Activated CD4-positive, alpha-beta memory T cell treated with anti-CD3 and anti-CD28 coated beads for 36 hours (primary cell): ENCODE measurements around the gene MAN2B2. TPM values are rescaled to one million over a fixed set of nuclear protein-coding genes. Genes with fewer than 3 reads are reported as not detected.

Source experiments
- CTCF ChIA-PET: fragments of 350-600 bp; sonication (Branson Sonifier 250); formaldehyde crosslinking; loops from one replicate; lab custom pipeline; 2021; ENCODE audit warnings: antibody characterized with exemption, inconsistent platforms; lab: Charles Lee
- POLR2A ChIA-PET: fragments of 350-600 bp; sonication (Branson Sonifier 250); formaldehyde crosslinking; loops from one replicate; lab custom pipeline; 2021; ENCODE audit warnings: antibody characterized with exemption; lab: Charles Lee
- DNase-seq: peaks from one replicate; pipeline ENCODE4 v3.0.0-alpha.2; 2020
- H3K27ac Mint-ChIP-seq: one replicate; pipeline ENCODE4 v1.8.0; 2021; ENCODE audit warnings: mixed read lengths
- H3K27me3 Mint-ChIP-seq: one replicate; pipeline ENCODE4 v1.8.0; 2021; ENCODE audit warnings: mixed read lengths
- H3K36me3 Mint-ChIP-seq: one replicate; pipeline ENCODE4 v1.8.0; 2021; ENCODE audit warnings: mixed read lengths
- H3K4me1 Mint-ChIP-seq: one replicate; pipeline ENCODE4 v1.8.0; 2021; ENCODE audit warnings: low read depth, mixed read lengths
- H3K4me3 Mint-ChIP-seq: one replicate; pipeline ENCODE4 v1.8.0; 2021; ENCODE audit warnings: mild to moderate bottlenecking, mixed read lengths
- H3K9me3 Mint-ChIP-seq: one replicate; pipeline ENCODE4 v1.8.0; 2021; ENCODE audit warnings: mixed read lengths
- intact Hi-C: fragments of 100-400 bp; cut with micrococcal nuclease; formaldehyde crosslinking; loops from one replicate; pipeline ENCODE4 v1.15.1; 2023
- total RNA-seq, 2 experiments: library from RNA; stranded (reverse); gene quantifications; one replicate each; pipeline ENCODE4 v1.2.3, GENCODE V29; 2021

The MAN2B2 gene
- total RNA-seq, 2 experiments from 2014 or later = 16.5 to 18.0 TPM

DNA sequence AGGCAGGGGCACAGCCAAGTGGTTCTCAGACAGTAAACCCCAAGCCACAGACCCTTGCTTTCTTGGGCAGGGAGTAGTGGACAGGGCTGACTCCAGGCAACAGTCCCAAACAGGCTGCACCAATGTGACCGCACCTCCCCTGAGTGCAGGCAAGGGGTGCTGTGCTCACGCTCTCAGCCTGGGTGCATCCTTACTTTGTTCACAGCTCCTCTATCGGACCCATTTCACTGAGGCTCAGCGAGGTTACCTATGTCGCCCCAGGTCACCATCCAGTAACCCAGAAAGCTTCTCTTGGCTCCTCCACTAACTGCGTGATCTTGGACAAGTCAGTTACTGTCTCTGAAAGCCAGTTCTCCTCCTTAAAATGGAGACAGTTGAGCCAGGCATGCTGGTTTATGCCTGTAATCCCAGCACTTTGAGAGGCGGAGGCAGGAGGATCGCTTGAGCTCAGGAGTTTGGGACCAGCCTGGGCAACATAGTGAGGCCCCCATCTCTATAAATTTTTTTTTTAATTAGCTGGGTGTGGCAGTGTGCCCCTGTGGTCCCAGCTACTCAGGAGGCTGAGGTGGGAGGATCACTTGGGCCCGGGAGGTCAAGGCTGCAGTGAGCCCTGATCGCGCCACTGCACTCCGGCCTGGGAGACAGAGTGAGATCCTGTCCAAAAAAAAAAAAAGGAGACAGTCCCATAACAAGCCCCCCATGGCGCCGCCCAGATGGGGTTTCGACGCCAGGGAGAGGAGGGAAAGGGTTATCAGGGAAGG, 823 bp upstream of the MAN2B2 start:
- Mint-ChIP-seq H3K27me3 (no peaks in the 10 kb centered on the region), H3K4me1 (peaks cover 6% of the 10 kb centered on the region), H3K4me3 (peak overlapping the region; percentile 80), H3K36me3 (peaks cover 11% of the 10 kb centered on the region), H3K9me3 (peaks cover 7% of the 10 kb centered on the region), H3K27ac (peak overlapping the region; percentile 73)
- ChIA-PET POLR2A (interaction anchor here (0.9 to 2.0 kb wide), 3 partner anchors 66 to 142 kb away, joined by 5 to 10 read pairs (median 5); partner anchors contain the start of genes BLOC1S4 and MRFAP1), CTCF (interaction anchor here (1.1 to 3.4 kb wide), 5 partner anchors 28 to 242 kb away, joined by 3 to 18 read pairs (median 5); no protein-coding TSS in a partner anchor)
- intact Hi-C loops = no loop called here
- peak; percentile 22 for DNase-seq

- intact Hi-C loops = loop anchor here (1.0 kb wide), 1 partner anchor 65 kb away; the partner anchor contains the start of gene MRFAP1
- ChIA-PET POLR2A (interaction anchor here (2.0 kb wide), 1 partner anchor 64 kb away, joined by 10 read pairs; the partner anchor contains the start of gene MRFAP1), CTCF (interaction anchor here (1.2 to 3.4 kb wide), 4 partner anchors 29 to 243 kb away, joined by 3 to 18 read pairs (median 4); no protein-coding TSS in a partner anchor)
- Mint-ChIP-seq H3K4me3 (peak overlapping the region; percentile 78), H3K27me3 (no peaks in the 10 kb centered on the region), H3K36me3 (peaks cover 25% of the 10 kb centered on the region), H3K27ac (peak overlapping the region; percentile 49), H3K4me1 (peaks cover 6% of the 10 kb centered on the region), H3K9me3 (peaks cover 7% of the 10 kb centered on the region)
- DNase-seq = no peak
Observed at GRCh38 chr4:6575503-6576240, 683 bp downstream of the MAN2B2 start.

- Mint-ChIP-seq H3K27ac (no peak overlapping the region), H3K9me3 (peaks cover 3% of the 10 kb centered on the region), H3K36me3 (peaks cover 34% of the 10 kb centered on the region), H3K4me1 (peaks cover 6% of the 10 kb centered on the region), H3K27me3 (no peaks in the 10 kb centered on the region), H3K4me3 (peak overlapping the region; percentile 78)
- ChIA-PET CTCF (interaction anchor here (0.6 kb wide), 1 partner anchor 421 kb away, joined by 3 read pairs; no protein-coding TSS in a partner anchor), POLR2A (interaction anchor here (2.0 kb wide), 1 partner anchor 64 kb away, joined by 10 read pairs; the partner anchor contains the start of gene MRFAP1)
- no peak for DNase-seq
- intact Hi-C loops = no loop called here
Observed at GRCh38 chr4:6576512-6576911, 1.5 kb downstream of the MAN2B2 start.

DNA sequence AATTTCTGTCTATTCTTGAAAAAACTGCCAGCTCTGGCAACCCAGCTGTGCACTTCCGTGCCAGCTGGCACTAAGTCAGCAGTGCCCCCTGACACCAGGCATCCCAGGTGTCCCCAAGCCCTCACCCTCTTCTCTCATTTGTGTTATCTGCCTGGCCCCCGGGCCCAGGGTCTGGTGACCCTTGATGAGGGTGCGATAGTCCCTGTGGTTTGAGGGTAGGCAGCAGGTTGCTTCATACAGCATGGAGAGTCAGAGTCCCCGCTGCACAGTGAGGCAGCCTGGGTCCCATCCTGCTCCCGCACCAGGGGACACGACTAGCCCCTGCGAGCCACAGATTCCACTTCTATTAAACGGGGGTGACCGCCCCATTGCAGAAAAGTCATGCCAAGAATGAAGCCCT, 1.9 kb downstream of the MAN2B2 start:
- Mint-ChIP-seq H3K36me3 (peaks cover 36% of the 10 kb centered on the region), H3K9me3 (no peaks in the 10 kb centered on the region), H3K4me3 (no peak overlapping the region), H3K27me3 (no peaks in the 10 kb centered on the region), H3K27ac (no peak overlapping the region), H3K4me1 (peaks cover 6% of the 10 kb centered on the region)
- intact Hi-C loops = no loop called here
- DNase-seq = no peak
- ChIA-PET CTCF (interaction anchor here (0.6 kb wide), 1 partner anchor 421 kb away, joined by 3 read pairs; no protein-coding TSS in a partner anchor), POLR2A (no interaction called here)

DNA sequence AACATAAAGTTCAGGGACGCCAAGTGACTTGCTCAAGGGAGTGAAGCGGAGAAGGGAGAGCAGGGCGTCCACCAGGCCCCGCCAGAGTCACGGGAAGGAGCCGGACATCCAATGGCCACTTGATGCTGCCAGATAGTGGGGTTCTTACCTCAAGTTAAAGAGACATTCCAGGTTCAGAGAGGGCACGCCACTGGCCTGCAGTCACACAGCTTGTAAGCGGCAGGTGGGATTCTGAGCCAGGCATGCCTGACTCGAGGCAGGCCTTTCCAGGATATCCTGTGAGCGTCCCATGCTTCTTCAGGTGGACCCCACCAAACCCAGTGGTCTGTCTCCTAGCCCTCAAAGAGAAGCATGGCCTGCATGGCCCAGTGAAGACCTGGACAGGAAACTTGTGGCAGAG, 2.4 kb downstream of the MAN2B2 start:
- Mint-ChIP-seq H3K9me3 (peaks cover 2% of the 10 kb centered on the region), H3K36me3 (peaks cover 40% of the 10 kb centered on the region), H3K4me1 (peaks cover 6% of the 10 kb centered on the region), H3K27me3 (no peaks in the 10 kb centered on the region), H3K4me3 (no peak overlapping the region), H3K27ac (no peak overlapping the region)
- no peak for DNase-seq
- POLR2A ChIA-PET = no interaction called here
- CTCF ChIA-PET = interaction anchor here (0.6 kb wide), 1 partner anchor 420 kb away, joined by 3 read pairs; no protein-coding TSS in a partner anchor
- intact Hi-C loops = no loop called here

- Mint-ChIP-seq H3K4me3 (no peak overlapping the region), H3K36me3 (peaks cover 46% of the 10 kb centered on the region), H3K27me3 (no peaks in the 10 kb centered on the region), H3K27ac (no peak overlapping the region), H3K9me3 (peaks cover 8% of the 10 kb centered on the region), H3K4me1 (peaks cover 6% of the 10 kb centered on the region)
- no peak for DNase-seq
- ChIA-PET CTCF (interaction anchor here (0.6 kb wide), 1 partner anchor 327 kb away, joined by 3 read pairs; no protein-coding TSS in a partner anchor), POLR2A (no interaction called here)
- intact Hi-C loops = no loop called here
Observed at GRCh38 chr4:6578221-6578620, 3.2 kb downstream of the MAN2B2 start.

DNA sequence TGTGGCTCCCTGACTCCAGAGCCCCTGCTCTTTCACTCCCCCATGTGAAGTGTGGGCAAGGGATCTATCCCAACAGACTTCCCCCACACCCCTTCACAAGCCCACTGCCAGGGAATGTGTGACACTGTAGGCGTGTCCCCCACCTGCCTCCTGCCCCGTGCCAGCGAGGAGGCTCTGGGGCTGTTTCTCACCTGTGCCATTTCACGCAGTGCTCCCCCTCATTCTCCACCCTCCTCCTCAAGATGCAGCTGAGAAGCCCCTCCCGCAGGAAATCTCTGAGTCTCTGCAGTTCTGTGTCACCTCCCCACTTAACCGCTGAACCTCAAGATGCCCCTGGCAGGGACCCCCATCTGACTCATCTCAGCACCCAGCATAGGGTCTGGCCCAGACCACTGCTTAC, 5.4 kb downstream of the MAN2B2 start:
- DNase-seq = no peak
- H3K27ac Mint-ChIP-seq = no peak overlapping the region

DNA sequence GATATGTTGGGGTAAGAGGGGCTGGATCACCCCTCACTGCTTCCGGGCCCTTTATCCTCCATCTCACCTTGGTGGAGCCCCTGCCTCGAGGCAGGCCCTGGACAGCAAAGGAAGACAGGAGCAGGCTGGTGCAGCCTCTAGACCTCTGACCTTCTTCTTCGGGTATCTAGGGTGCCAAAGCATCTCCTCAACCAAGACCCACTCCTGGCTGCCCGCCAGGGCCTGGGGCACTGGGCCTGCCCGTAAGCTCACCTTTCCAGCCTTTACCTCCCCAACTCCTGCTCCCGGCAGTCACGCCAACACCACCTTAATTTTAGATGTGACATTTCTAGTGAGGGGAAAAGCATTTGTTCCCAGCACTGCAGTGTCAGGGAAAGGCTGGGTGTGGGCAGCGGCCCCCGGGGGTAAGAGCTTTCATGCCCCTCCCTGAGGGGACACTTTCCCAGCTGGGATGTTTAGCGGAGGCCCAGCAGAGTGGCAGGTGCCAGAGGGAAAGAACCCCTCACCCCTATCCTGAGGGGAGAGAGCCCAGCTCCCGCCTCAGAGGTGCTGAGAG, 6.7 kb downstream of the MAN2B2 start:
- ChIA-PET CTCF (no interaction called here), POLR2A (no interaction called here)
- peaks cover 10% of the 10 kb centered on the region for H3K9me3 Mint-ChIP-seq
- DNase-seq = no peak
- H3K36me3 Mint-ChIP-seq = peaks cover 66% of the 10 kb centered on the region
- intact Hi-C loops = no loop called here
- no peak overlapping the region for H3K4me3 Mint-ChIP-seq
- H3K27ac Mint-ChIP-seq = no peak overlapping the region
- no peaks in the 10 kb centered on the region for H3K27me3 Mint-ChIP-seq
- H3K4me1 Mint-ChIP-seq = no peaks in the 10 kb centered on the region

More for the DNA sequence above, 5.4 kb downstream of the MAN2B2 start:
- peaks cover 60% of the 10 kb centered on the region for H3K36me3 Mint-ChIP-seq
- intact Hi-C loops = no loop called here
- H3K4me1 Mint-ChIP-seq = peaks cover 4% of the 10 kb centered on the region
- ChIA-PET CTCF (no interaction called here), POLR2A (no interaction called here)
- H3K27me3 Mint-ChIP-seq = no peaks in the 10 kb centered on the region
- H3K9me3 Mint-ChIP-seq = peaks cover 10% of the 10 kb centered on the region
- no peak overlapping the region for H3K4me3 Mint-ChIP-seq

DNA sequence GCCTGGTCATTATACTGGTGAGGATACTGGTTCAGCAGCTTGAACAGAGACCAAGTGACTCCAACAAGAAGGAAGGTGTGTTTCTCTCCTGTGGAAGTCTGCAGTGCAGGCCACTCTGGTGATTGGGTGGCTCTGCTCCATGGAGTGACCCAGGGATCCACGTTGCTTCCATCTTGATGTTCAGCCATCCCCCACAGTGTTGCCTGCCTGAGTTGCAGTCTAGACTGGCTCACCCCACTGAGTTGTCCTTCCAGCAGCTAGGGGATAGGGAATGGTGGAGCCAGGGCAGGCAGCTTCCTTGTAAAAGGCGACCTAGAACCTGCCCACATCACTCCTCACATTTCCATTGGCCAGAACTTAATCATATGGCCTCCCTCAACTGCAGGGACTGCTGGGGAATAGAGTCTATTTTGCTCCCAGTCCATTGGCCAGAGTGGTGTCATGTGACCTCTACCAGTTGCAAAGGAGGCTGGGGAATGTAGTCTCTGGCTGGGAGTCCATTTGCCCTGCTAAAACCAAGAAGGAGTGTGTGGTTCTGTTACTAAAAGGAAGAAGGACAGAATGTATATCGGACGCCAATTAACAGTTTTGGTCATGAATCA, 8.0 kb downstream of the MAN2B2 start:
- no peaks in the 10 kb centered on the region for H3K4me1 Mint-ChIP-seq
- H3K36me3 Mint-ChIP-seq = peaks cover 57% of the 10 kb centered on the region
- H3K27me3 Mint-ChIP-seq = no peaks in the 10 kb centered on the region
- intact Hi-C loops = no loop called here
- POLR2A ChIA-PET = interaction anchor here (0.7 kb wide), 1 partner anchor 769 kb away, joined by 3 read pairs; no protein-coding TSS in a partner anchor
- CTCF ChIA-PET = no interaction called here
- no peak overlapping the region for H3K27ac Mint-ChIP-seq
- H3K4me3 Mint-ChIP-seq = no peak overlapping the region
- DNase-seq = peak; percentile 19
- peaks cover 10% of the 10 kb centered on the region for H3K9me3 Mint-ChIP-seq

- no peaks in the 10 kb centered on the region for H3K27me3 Mint-ChIP-seq
- peaks cover 49% of the 10 kb centered on the region for H3K36me3 Mint-ChIP-seq
- intact Hi-C loops = no loop called here
- no peaks in the 10 kb centered on the region for H3K4me1 Mint-ChIP-seq
- no peak for DNase-seq
- no peak overlapping the region for H3K27ac Mint-ChIP-seq
- CTCF ChIA-PET = no interaction called here
- POLR2A ChIA-PET = no interaction called here
- peaks cover 10% of the 10 kb centered on the region for H3K9me3 Mint-ChIP-seq
- no peak overlapping the region for H3K4me3 Mint-ChIP-seq
Observed at GRCh38 chr4:6584865-6585264, 9.9 kb downstream of the MAN2B2 start.

DNA sequence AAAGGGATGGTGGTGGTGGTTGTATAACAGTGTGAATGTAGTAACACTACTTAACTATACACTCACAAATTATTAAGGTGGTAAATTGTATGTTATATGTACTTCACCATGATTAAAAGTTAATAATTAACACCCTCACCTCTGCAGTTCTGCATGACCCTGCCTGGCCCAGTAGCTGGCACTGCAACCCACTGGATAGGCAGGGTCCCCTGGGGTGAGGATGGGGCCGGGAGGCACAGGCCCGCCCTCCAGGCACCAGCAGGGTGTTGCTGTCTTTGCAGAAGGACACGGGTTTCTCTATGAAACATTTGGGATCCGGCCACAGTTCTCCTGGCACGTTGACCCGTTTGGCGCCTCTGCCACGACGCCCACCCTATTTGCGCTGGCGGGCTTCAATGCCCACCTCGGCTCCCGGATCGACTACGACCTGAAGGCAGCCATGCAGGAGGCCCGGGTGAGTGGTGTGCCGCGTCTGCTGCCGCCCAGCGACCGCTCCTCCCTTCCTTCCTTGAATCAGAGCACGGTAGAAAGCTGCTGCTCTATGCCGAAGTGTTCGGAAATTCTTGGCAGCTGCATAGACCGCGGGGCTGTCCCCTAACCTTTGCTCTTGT, 11.8 kb downstream of the MAN2B2 start:
- intact Hi-C loops = no loop called here
- H3K4me1 Mint-ChIP-seq = no peaks in the 10 kb centered on the region
- peaks cover 10% of the 10 kb centered on the region for H3K9me3 Mint-ChIP-seq
- peaks cover 33% of the 10 kb centered on the region for H3K36me3 Mint-ChIP-seq
- no peaks in the 10 kb centered on the region for H3K27me3 Mint-ChIP-seq
- ChIA-PET POLR2A (no interaction called here), CTCF (no interaction called here)
- no peak for DNase-seq
- H3K4me3 Mint-ChIP-seq = no peak overlapping the region
- H3K27ac Mint-ChIP-seq = no peak overlapping the region
